Fibroblast of skin of left quadriceps (primary cell): ENCODE results near the gene TECPR2.
A peak's percentile ranks its signal among the peaks of the same experiment; 100 is the strongest.
"Not testable (repeated sequence)": the region's sequence is repeated elsewhere in the genome, so short reads cannot be mapped to it uniquely, and the experiment has no call there.

Source experiments
- DNase-seq, 2 experiments: peaks; one replicate each; pipeline ENCODE4 v3.0.0-alpha.2; 2013; ENCODE audit warnings: low read depth in 2 of 2

The TECPR2 gene

DNA sequence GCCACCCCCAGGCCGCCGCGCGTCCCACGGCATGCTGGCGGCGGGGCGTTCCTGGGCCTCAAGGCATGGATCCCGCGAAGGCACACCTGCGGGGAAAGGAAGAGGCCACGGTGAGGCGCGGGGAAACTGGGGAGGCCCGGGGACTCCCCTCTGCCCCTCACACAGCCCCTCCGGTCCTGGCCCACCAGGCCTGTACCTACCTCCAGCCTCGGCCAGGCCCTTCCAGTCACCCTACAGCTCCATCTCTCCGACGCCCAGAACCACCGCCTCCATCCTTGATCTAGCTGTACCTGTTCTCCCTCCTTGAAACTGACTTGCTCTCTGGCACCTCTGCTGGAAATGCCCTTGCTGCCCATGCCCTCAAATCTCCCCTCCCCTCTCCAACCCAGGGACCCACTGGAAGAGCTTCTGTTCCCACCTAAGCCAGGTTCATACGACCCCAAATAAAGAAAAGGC lies 145.1 kb downstream of the TECPR2 start:
- DNase-seq = no peak

DNA sequence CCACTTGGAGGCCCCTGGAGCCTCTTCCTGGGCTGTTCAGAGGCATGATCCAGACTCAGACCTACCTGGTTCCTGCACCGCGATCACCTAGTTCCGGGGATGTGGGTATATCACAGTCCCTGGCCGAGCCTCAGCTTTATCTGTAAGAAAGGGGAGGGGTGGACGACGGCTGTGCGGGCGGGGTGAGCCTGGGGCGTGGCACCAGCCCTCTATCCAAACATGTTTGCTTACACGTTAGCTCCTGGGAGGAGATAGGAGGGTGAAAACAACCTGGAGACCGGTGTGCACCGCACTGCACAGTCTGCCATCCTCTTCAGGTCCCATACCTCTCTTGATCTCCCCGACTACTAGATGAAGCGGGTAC lies 145.7 kb downstream of the TECPR2 start:
- no peak for DNase-seq

DNA sequence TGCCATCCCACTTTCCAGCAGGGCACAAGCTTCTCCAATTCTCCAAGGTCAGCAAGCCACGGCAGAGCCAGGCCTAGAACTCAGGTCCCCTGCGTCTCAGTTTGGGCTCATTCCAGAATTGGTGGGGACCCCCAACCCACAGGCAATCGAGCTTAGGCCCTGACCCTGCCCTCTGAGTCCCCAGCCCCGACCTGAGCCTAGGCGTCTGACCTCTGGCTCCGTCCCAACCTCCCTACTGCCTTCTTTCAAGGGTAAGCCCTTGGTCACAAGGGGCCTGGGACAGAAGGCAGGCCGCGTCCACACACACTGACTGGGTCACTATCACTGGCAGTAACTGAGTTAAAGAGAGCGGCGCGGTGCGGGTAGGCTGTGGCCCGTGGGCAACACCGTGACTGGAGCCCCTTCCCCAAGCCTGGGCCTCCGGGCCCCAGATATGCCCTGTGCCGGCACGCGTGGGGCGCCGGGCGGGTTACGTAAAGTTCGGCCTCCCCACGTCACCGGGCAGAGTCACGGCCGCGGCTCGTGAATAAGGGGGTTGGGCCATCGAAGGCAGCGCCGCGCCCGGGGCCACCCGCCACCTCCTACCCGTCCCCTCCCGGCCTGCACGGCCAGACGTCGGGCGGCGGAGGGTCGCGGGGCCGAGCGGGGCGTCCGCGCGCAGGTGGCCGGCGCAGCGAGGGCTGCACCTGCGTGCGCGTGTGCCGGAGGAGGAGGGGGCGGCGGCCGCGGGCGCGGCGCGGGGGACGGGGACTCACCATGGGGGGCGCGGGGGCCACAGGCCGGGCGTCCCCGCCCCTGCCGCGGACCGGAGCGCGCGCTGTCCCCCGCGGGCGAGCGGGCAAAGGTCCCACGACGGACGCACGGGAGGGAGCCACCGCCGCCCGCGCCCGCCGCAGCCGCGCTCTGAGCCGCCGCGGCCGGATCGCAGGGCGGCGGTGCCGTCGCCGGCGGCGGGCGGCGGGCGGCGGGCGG lies 146.3 kb downstream of the TECPR2 start:
- no peak for DNase-seq

DNA sequence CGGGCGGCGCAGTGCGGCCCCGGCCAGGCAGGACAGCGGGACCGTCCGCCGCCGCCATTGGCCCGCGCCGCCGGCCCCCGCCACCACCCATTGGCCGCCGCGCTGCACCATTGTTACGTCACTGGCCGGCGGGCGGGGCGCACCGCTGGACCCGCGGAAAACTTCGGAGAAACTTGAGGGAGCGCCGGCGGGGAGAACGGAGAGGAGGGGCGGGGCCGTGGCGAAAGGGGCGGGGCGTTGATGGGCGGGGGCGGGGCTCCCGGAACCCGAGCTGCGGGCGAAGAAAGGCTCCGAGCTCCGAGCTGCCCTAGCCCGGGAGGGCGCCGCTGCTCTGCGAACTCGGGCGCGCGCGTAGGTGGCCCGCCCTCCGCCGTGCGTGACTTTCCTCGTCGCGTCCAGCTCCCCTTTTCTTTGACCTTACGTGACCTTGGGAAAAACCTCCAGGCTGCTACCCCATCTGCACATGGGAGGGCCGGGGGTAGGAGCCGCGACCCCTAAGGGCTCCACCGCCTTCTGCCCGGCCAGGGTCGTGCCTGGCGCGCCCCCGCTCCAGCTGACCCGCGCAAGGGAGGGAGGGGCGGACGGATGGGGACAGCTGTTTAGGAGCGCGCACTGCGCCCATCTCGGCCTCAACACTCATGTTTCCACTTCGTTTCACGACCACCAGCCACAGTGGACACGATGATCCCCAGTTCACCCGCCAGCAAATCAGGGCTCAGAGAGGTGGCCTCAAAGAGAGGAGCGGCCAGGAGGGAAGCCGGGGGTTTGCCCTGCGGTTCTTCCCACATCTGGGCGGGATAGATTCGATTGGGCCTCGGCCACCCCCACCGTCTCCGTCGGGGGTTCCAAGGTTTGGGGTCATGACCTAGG lies 147.2 kb downstream of the TECPR2 start, which contains the start of gene ANKRD9:
TSS of gene ANKRD9 (minus strand) at position 31 of the 870 bp plus-strand sequence. CDS start 1,887 bp downstream, outside the sequence.
- DNase-seq = peak; percentile 88 to 90

DNA sequence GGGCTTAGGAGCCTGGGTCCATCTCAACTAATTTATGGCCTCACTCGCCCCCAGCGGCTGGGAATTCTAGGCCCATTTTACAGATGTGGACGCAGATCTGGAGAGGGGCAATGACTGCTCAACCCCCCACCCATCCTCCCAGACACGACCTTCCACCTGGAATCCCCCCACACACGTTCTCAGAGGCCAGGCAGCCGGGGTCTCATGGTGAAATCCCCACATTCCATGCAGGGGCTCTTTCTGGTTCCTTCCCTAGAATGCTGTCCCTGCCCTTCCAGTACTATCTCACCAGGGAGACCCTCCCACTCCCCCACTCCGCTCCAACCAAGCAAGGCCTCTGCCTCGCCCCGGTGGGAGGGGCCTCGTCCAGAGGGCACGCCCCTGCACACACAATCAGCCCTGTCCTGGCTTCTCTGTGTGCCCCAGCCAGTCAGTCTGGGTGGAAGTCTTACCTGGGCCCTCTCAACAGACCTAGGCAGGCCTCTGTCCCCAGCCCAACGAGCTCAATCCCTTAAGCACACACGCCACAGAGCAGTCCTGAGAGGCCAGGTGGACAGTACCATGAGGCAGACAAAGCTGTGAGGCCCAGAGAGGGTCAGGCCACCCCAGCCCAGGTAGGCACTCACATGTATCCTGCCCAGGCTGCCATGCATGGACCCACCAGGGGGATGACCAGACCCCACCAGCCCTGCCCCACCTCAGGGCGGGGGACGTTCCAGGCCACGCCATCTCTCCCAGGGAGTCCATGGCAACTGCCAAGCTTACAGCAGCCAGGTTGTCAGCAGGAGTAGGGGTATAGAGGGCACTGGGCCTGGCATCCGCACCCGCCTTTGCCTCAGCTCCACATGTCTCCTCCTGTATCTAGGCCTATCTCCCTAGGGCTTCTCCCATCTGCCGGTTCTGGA lies 148.1 kb downstream of the TECPR2 start:
- no peak for DNase-seq

DNA sequence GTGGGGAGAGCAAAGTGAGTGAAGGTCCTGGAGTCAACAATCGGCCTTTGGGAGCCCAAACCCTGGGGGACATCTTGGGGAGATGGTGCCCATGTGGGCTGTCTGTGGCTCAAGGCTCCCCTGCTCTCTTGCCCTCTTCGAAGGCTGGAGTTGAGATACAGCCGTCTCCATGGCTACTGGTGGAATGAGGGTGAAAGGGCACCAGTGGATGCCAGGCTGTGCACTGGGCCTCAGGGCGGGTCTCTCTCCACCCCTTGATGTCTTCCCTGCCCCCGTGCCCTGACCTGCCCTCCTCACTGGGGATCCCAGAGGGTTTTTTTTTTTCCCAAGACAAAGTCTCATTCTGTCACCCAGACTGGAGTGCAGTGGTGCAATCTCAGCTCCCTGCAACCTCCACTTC lies 148.8 kb downstream of the TECPR2 start:
- no peak for DNase-seq

DNA sequence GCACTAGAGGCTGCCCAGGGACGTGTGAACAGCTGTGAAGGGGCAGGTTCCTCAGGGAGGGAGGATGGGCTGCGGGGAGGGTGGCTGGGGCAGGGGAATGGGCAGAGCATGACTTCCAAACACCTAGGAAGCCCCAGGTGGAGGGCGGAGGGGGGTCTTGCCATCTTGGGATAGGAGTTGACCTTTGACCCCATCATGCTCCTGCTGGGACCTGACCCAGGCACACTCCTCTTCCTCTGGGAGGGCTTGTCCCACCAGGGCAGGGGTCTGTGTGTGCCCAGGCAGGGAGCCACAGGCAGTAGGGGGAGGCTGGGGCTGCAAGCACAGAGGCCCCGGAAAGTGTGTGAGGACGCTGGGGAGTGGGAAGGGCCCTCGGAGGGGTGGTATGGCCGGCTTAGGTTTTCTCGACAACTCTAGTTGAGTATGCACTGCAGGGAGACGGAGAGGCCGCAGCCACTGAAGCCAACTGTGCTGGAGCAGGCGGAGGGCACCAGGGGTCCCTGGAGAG lies 150.1 kb downstream of the TECPR2 start:
- no peak for DNase-seq

DNA sequence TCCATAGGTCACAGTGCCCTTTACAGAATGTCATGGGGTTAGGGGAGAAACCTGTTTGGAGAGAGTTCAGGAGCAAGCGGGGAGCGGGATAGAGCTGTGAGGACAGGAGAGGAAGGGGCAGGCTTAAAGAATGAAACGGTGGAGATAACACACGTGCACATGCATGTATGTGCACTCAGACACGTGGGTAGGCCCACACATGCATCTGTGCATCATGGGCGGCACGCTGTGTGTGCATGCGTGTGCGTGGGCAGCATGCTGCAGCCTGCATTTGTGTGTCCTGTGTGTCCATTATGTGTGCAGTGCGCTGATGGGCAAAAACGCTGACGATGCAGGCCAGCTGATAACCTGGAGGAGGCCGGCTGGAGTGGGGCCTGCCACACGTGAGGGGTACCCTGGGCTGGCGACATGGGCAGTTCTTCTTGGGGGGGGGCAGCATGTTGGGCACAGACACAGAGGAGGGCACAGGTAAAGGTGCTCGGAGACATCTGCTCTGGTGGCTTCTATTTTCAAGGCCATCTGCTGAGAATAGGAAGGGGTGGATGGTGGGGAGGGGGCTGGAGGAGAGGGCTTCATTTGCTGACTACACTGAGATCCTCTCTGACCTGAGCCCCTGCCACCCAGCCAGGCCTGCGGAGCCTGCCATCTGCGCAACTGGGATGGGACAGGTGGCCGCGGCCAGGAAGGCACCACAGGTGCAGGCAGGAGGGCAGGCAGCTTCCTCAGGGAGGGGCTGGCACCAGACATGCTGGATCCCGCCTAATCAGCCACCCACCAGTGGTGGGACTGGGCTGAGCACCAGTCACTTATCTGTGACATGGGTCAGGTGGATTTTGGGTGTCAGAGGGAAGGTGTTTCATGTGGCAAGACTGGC lies 151.4 kb downstream of the TECPR2 start:
- DNase-seq = no peak

DNA sequence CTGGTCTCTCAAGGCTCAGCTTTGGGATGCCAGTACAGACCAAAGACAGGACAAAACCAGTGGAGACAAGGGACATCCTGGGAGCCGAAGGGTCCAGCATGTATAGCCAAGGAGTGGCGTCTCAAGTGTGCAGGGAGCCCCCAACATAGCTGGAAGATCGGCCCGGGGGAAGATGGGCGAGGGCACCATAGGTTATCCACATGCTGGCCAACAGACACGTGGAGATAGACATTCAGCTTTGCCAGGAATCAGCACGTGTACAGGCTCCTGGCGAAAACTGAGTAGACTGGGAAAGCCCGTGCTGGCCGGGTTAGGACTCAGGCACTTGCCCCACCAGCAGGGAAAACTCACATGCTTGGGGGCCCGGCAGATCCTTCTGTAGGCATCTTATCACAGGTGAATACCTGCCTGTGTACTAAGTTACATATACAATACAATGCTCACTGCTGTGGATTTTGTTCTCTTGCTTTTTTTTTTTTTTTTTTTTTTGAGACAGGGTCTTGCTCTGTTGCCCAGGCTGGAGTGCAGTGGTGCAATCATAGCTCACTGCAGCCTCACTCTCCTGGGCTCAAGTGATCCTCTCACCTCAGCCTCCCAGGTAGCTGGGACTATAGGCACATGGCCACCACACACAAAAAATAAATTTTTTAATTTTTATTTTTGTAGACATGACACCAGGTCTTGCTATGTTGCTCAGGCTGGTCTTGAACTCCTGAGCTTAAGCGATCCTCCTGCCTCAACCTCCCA lies 152.4 kb downstream of the TECPR2 start:
- no peak for DNase-seq

DNA sequence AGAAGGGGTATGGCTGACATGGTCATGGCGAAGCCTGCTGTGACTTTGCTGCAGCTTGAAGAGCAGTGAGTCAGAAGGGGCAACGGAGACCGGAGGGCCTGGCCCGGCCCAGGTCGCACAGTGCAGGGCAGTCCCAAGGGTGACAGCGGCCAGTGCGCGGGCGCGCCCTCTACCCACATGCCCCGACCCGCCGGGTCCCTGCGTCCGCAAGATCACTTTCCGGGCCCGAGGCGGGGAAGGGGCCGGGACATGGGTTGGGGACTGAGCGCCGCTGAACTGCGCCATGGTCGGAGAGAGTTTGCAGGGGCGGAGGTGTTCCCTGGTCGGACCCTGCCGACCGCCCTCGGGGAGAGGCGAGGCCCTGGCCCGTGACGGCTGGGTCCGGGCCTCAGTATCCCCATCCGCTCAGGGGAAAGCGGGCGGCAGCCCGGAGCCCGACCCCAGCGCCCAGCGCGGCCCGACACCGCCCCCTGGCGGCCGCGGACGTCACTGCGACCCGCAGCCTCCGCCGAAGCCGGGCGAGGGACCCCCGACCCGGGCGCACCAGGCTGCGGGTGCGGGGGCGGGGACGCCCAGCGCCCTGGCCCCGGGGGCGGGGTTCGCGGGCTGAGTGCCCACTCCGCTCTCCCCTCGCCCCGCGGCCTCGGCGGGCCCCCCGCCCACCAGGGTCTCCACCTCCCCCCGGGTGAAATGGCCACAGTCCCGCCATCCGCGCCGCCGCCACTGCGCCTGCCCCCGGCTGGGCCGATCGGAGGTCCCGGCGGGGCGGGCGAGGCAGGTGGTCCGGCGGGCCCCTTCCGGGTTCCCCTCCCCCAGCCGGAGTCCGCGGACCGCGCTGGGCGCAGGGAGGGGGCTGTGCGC lies 154.0 kb downstream of the TECPR2 start:
- DNase-seq = no peak

DNA sequence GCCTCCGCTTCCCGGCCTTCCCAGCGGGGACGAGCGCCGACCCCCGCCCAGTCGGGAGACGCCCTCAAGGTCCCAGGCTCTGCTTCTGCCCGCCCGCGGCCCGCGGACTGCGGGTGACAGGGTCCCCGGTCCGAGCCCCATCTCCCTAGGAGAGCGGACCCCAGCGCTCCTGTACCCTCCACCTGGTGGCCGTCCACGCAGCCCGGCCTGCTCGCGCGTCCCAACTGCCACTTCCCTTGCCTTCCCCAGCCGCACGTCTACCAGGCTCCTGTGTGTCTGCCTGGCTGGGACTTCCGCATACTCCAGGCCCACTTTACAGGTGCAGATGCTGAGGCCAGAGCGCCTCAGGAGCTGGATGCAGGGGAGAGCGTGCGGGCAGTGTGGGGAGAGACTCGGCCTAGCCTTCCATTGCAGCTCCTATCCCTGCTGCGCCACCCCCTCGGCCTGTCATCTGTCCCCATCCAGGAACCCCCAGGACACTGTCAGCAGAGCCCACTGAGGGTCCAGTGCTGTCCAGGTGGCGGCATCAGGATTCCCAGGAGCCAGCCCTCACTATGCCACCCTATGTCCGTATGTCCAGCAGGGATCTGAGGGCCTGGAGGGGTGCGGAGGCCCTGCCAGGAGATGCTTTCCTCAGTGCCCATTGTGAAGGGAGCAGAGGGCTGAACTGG lies 154.8 kb downstream of the TECPR2 start:
- DNase-seq = no peak

DNA sequence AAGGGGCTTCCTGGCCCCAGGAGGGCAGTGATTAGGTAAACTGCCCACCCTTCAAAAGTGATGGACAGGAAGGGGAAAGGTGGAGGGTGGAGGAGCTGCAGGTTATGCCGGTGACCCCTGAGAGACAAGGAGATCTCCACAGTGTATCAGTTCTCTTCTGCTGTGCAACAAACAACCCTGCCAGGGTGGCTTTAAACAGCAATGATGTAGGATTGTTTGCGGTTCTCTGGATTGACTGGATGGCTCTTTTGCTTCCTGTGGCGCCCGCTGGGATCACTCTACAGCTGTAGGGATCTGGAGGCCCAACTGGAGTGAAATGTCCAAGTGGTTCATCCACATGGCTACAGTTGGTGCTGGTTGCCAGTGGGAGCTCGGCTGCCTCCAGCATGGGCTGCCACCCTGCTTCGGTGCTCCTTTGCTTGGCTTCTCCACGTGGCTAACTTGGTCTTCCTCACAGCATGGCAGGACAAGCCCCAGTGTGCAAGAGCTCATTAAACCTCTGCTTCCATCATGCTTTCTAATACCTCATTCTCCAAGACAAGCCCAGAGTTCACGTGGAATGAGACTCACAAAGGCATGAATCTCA lies 155.4 kb downstream of the TECPR2 start:
- DNase-seq = no peak

DNA sequence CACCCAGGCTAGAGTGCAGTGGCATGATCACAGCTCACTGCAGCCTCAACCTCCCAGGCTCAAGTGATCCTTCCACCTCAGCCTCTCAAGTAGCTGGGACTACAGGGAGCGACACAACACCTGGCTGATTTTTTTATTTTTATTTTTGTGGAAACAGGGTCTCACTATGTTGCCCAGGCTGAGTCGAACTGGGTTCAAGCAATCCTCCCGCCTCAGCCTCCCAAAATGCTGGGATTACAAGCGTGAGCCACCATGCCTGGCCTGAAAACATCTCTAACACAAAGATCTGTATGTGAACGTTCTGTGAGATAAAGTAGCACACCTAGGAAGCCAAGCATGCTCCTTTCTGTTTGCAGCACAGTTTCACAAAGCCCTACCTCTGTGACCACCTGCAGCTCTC lies 157.0 kb downstream of the TECPR2 start:
- DNase-seq = not testable (repeated sequence)

DNA sequence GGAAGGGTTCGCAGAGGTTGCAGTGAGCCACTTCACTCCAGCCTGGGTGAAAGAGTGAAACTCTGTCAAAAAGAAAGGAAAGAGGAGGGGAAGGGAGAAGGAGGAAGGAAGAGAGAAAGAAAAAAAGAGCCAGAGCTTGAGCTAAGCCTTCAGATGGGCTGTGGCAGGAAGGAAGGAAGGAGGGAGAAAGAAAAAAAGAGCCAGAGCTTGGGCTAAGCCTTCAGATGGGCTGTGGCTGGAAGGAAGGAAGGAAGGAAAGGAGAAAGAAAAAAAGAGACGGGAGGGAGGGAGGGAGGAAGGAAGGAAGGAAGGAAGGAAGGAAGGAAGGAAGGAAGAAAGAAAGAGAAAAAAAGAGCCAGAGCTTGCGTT lies 160.4 kb downstream of the TECPR2 start:
- DNase-seq = no peak

DNA sequence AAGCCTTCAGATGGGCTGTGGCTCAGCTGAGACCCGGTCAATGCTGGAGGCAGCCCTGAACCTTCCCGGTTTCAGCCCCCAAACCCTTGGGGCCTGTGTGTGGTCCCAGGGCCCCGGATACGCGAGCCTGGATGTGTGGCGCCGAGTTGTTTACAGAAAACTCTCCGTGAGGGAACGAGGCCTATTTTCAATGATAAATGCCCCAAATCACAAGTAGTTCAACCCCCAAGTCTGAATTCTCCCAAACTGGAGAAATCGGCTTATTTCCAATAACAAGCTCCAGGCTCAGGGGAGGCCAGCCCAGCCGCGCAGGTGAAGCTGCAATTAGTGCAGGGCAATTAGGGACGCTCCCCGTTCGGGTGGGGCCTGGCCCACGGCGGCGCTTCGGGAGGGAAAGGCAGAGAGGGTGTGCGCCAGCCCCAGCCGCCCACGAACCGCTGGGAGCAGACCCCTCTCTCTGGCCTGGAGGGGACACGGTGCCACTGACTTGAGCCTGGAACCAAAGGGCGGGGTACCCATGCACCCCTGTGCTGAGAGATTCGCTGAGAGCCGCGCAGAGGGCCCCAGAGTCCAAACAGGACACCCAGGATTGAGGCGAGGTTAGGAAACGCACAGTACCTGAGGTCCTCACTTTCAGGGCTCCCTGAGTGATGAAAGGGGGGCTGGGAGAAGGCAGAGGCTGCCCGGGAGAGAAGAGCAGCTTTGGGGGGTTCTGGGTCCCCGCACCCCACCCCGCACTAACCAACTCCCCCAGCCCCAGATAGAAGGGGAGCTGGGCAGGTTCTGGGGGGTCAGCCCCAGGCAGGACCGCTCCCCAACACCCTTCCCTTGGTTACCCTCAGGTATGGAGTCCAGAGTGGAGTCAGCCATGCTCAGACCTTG lies 161.1 kb downstream of the TECPR2 start:
- no peak for DNase-seq

DNA sequence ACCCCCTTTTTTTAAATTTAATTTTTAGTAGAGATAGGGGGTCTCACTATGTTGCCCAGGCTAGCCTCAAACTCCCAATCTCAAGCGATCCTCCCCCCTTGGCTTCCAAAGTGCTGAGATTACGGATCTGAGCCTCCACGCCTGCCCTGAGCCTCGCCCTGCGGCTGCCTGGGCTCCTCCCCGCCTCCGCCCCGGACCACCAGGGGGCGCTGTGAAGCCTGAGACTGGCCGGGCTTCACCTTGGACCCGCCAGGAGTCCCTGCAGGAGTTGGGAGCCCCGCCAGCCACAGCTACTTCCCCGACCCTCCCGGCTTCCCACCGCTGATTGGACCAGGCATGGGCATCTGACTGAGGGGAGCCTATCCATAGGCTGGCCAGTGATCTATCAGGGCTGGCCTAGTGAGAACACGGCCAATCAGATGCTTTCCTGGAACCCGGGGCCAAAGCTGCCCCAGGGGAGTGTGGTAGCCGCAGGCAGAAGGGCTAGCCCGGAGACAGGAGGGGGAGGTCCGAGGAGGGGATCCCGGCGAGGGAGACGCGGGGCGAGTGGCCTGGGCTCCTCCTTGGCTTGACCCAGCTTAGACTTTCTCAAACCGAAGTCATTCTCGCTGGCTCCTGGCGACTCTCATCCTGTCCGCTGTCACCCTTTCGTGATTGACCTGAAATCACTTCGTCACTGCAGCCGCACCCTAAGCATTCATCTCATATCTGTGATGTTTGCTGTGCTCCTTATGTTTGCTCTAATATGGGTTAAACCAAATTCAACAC lies 161.9 kb downstream of the TECPR2 start:
- peak; percentile 98 for DNase-seq
